ENCODE data around the gene TMEM255B.
A peak's percentile ranks its signal among the peaks of the same experiment; 100 is the strongest.
"Not testable (repeated sequence)": the region's sequence is repeated elsewhere in the genome, so short reads cannot be mapped to it uniquely, and the experiment has no call there.

Gene TMEM255B

GRCh38 chr13:113734826-113735125 lies 24.2 kb upstream of the TMEM255B start:
- no peak for DNase-seq

- DNase-seq: no peak
Measured at GRCh38 chr13:113735194-113735593, 23.8 kb upstream of the TMEM255B start.

GRCh38 chr13:113735750-113736149 lies 23.3 kb upstream of the TMEM255B start:
- no peak for DNase-seq

GRCh38 chr13:113736258-113736731 lies 22.7 kb upstream of the TMEM255B start:
- no peak for DNase-seq

GRCh38 chr13:113737803-113738202 lies 21.2 kb upstream of the TMEM255B start:
- DNase-seq: no peak

GRCh38 chr13:113739527-113740285 lies 19.3 kb upstream of the TMEM255B start:
- no peak for DNase-seq

- no peak for DNase-seq
Measured at GRCh38 chr13:113740286-113740556, 18.8 kb upstream of the TMEM255B start.

GRCh38 chr13:113740661-113741060 lies 18.4 kb upstream of the TMEM255B start:
- no peak for DNase-seq

- DNase-seq: peak in 1 of 3 donors; percentile 10
Measured at GRCh38 chr13:113741191-113741668, 17.8 kb upstream of the TMEM255B start.

GRCh38 chr13:113742000-113742441 lies 17.0 kb upstream of the TMEM255B start:
- DNase-seq: peak; percentile 67 to 80 (median 68)

- DNase-seq: peak in 1 of 3 donors; percentile 14
Measured at GRCh38 chr13:113742445-113743120, 16.4 kb upstream of the TMEM255B start.

- DNase-seq: no peak
Measured at GRCh38 chr13:113743366-113744195, 15.4 kb upstream of the TMEM255B start.

- DNase-seq: no peak
Measured at GRCh38 chr13:113744197-113745000, 14.6 kb upstream of the TMEM255B start.

- no peak for DNase-seq
Measured at GRCh38 chr13:113745059-113745458, 14.0 kb upstream of the TMEM255B start.

GRCh38 chr13:113745500-113746142 lies 13.4 kb upstream of the TMEM255B start:
- DNase-seq: not testable (repeated sequence)

GRCh38 chr13:113746143-113746525 lies 12.9 kb upstream of the TMEM255B start:
- DNase-seq: no peak

- no peak for DNase-seq
Measured at GRCh38 chr13:113746671-113747070, 12.4 kb upstream of the TMEM255B start.

GRCh38 chr13:113747291-113747833 lies 11.7 kb upstream of the TMEM255B start:
- no peak for DNase-seq

GRCh38 chr13:113748101-113748861 lies 10.7 kb upstream of the TMEM255B start:
- no peak for DNase-seq

GRCh38 chr13:113748862-113749451 lies 10.1 kb upstream of the TMEM255B start:
- no peak for DNase-seq

- DNase-seq: no peak
Measured at GRCh38 chr13:113749507-113749906, 9.5 kb upstream of the TMEM255B start.
